ENCODE results near the gene MAP1A.

DNA sequence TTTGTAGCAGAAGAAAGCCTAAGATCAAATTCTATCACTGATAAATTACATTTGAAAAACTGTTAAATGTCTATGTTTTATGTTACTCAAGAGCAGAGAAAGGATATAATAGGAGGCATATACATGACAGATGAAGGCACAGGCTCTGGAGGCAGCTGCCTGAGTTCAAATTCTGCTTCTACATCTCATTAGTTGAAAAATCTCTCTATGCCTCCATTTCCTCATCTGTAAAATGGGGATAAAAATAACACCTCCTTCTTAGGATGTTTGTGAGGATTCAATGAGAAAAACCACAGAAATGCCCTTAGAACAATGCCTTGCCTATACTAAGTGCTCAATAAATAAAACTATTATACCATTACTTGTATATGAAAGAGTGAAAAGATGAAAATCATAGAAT is 45.4 kb upstream of the MAP1A start:
- TF ChIP-seq, protein P1, sequence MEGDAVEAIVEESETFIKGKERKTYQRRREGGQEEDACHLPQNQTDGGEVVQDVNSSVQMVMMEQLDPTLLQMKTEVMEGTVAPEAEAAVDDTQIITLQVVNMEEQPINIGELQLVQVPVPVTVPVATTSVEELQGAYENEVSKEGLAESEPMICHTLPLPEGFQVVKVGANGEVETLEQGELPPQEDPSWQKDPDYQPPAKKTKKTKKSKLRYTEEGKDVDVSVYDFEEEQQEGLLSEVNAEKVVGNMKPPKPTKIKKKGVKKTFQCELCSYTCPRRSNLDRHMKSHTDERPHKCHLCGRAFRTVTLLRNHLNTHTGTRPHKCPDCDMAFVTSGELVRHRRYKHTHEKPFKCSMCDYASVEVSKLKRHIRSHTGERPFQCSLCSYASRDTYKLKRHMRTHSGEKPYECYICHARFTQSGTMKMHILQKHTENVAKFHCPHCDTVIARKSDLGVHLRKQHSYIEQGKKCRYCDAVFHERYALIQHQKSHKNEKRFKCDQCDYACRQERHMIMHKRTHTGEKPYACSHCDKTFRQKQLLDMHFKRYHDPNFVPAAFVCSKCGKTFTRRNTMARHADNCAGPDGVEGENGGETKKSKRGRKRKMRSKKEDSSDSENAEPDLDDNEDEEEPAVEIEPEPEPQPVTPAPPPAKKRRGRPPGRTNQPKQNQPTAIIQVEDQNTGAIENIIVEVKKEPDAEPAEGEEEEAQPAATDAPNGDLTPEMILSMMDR (IDR thresholded peaks at IDR 0.05): no peak
- TF ChIP-seq POLR2A (IDR thresholded peaks at IDR 0.05): no peak
